ENCODE data around the gene ANKFN1. TPM values are rescaled to one million over a fixed set of nuclear protein-coding genes. Genes with fewer than 3 reads are reported as not detected.

The ANKFN1 gene
- total and polyA plus RNA-seq, 8 donors, result 0.13 to 1.8 (median 0.66) TPM

DNA sequence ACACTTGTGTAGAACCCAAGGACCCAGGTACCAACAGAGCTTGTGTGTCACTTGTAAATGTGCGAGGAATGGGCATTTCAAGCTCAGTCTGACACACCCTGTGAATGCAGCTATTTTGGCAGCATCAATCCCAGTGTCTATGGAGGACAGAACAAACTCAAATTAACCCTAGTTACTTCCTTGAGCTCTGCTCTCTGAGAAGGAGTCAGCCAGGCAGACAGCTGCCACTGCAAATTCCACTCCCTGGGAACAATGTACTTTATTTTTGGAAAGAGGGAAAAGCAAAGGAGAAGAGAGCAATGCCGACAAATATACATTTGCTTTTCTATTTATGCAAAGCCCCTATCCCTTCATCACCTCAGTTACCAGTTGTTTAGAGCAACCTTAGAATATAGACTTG, 391.8 kb downstream of the ANKFN1 start:
- no peak for DNase-seq
- Histone ChIP-seq H3K4me3 (no peak overlapping the region), H3K36me3 (no peaks in the 10 kb centered on the region), H3K4me1 (no peaks in the 10 kb centered on the region), H3K27ac (no peak overlapping the region), H3K27me3 (no peaks in the 10 kb centered on the region), H3K9me3 (peaks cover 0 to 1% of the 10 kb centered on the region in 2 donors)
- intact Hi-C loops (cut with DNase I), result no loop called here
- TF ChIP-seq, protein P1, sequence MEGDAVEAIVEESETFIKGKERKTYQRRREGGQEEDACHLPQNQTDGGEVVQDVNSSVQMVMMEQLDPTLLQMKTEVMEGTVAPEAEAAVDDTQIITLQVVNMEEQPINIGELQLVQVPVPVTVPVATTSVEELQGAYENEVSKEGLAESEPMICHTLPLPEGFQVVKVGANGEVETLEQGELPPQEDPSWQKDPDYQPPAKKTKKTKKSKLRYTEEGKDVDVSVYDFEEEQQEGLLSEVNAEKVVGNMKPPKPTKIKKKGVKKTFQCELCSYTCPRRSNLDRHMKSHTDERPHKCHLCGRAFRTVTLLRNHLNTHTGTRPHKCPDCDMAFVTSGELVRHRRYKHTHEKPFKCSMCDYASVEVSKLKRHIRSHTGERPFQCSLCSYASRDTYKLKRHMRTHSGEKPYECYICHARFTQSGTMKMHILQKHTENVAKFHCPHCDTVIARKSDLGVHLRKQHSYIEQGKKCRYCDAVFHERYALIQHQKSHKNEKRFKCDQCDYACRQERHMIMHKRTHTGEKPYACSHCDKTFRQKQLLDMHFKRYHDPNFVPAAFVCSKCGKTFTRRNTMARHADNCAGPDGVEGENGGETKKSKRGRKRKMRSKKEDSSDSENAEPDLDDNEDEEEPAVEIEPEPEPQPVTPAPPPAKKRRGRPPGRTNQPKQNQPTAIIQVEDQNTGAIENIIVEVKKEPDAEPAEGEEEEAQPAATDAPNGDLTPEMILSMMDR (IDR thresholded peaks at IDR 0.05), result no peak
- no peak for ATAC-seq

DNA sequence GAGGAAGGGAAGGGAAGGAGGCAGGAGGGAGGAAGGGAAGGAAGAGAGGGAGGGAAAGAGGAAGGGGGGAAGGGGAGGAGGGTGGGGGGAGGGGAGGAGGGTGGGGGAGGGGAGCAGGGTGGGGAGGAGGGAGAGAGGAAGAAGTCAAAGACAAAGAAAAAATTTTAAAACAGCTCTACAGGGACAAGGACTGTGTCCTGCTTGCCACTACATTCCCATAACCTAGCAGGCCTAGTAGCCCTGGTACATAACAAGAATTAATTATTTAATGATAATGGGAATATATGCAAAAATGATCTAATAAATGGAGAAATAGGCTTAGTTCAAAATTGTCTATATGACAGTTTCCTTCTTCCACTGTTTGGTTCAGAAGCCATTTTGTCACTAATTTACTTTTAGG, 392.7 kb downstream of the ANKFN1 start:
- Histone ChIP-seq H3K9me3 (peaks cover 0 to 1% of the 10 kb centered on the region in 2 donors), H3K4me1 (no peaks in the 10 kb centered on the region), H3K36me3 (no peaks in the 10 kb centered on the region), H3K27me3 (no peaks in the 10 kb centered on the region), H3K4me3 (no peak overlapping the region), H3K27ac (no peak overlapping the region)
- no peak for DNase-seq
- TF ChIP-seq, protein P1 (IDR thresholded peaks at IDR 0.05), result no peak
- intact Hi-C loops (cut with DNase I), result no loop called here
- ATAC-seq, result no peak

DNA sequence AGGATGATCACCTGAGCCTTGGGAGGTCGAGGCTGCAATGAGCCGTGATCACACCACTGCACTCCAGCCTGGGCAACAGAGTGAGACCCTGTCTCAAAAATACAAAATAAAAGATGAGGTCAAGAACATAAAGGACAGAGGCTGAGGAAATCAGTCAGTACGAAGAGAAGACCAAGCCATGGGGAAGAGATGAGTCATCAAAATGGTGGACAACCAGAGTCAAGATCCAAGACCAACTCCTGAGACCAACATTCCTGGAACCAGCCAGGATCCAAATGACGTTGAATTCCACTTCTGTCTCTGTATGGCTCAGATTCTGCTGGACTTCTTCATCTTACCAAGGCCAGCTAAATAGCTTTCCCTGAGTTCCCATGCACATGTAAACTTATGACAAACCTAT, 395.4 kb downstream of the ANKFN1 start:
- ATAC-seq (no peak), DNase-seq (no peak)
- TF ChIP-seq, protein P1 (IDR thresholded peaks at IDR 0.05), result no peak
- Histone ChIP-seq H3K36me3 (no peaks in the 10 kb centered on the region), H3K27ac (no peak overlapping the region), H3K9me3 (peaks cover 0 to 9% of the 10 kb centered on the region in 2 donors), H3K4me1 (no peaks in the 10 kb centered on the region), H3K4me3 (no peak overlapping the region), H3K27me3 (no peaks in the 10 kb centered on the region)
- intact Hi-C loops (cut with DNase I), result no loop called here

DNA sequence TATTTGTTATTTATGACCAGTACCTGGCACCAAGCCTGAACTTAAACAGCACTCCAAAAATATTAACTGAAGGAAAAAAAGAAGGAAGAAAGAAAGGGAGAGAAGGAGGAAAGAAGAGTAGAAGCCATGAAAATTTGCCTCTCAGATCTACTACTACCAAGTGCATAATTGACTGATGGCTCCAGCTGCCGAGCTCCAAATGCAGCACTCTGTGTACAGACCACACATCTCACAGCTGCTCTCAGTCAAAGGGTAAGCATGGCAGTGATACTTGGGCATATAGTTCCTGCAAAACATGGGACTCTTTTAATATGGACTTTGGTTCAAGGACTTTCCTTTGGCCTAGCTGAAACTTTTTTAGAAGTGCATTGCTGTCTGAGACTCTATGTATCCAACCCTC, 396.2 kb downstream of the ANKFN1 start:
- H3K9me3 ChIP-seq, result peaks cover 0 to 9% of the 10 kb centered on the region in 2 donors
- H3K4me1 ChIP-seq, result no peaks in the 10 kb centered on the region
- H3K36me3 ChIP-seq, result no peaks in the 10 kb centered on the region
- ATAC-seq (no peak), DNase-seq (no peak)
- H3K4me3 ChIP-seq, result no peak overlapping the region
- H3K27me3 ChIP-seq, result no peaks in the 10 kb centered on the region
- TF ChIP-seq, protein P1 (IDR thresholded peaks at IDR 0.05), result no peak
- intact Hi-C loops (cut with DNase I), result no loop called here
- H3K27ac ChIP-seq, result no peak overlapping the region

DNA sequence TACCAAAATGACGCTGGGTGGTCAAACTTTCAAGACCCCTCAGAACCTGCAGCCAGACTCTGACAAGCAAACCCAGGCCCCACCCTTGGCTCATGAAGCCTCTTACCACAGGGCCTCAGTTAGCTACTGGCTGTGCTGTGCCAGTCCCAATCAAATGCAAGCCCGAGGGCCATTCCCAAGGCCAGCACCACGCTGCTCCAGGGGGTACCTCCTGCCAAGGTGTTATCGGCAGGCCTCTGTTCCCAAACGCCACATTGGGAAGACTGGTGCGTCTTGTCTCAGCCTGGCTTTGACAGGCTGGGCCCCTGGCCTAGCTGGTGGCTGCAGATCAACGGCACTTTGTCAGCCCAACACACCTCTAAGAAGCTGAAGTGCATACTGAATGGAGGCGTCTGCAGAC, 404.4 kb downstream of the ANKFN1 start:
- Histone ChIP-seq H3K27me3 (no peaks in the 10 kb centered on the region), H3K27ac (no peak overlapping the region), H3K36me3 (no peaks in the 10 kb centered on the region), H3K9me3 (no peaks in the 10 kb centered on the region), H3K4me3 (no peak overlapping the region), H3K4me1 (no peaks in the 10 kb centered on the region)
- DNase-seq, result no peak
- TF ChIP-seq, protein P1 (IDR thresholded peaks at IDR 0.05), result no peak
- no peak for ATAC-seq
- intact Hi-C loops (cut with DNase I), result no loop called here
